Activated CD4-positive, CD25-positive, alpha-beta regulatory T cell treated with anti-CD3 and anti-CD28 coated beads, Interleukin-2, amount 50 U/mL, for 16 hours (primary cell): Measurements from ENCODE around the gene STOML2.
"Not testable (repeated sequence)": the region's sequence is repeated elsewhere in the genome, so short reads cannot be mapped to it uniquely, and the experiment has no call there.

Experiments
- DNase-seq: peaks from one replicate; pipeline ENCODE4 v3.0.0-alpha.2; 2020; ENCODE audit warnings: low read depth, low spot score

STOML2 gene

GRCh38 chr9:35102769-35103659 is at the start of gene STOML2:
STOML2 (minus strand) TSS chr9:35103131; CDS start chr9:35103094, 37 bp downstream.
- DNase-seq = peak; percentile 88

GRCh38 chr9:35147941-35148563 is 45.1 kb upstream of the STOML2 start:
- DNase-seq = not testable (repeated sequence)

- DNase-seq = no peak
Observed at GRCh38 chr9:35142037-35142436, 39.1 kb upstream of the STOML2 start.

- DNase-seq = no peak
Observed at GRCh38 chr9:35140093-35140492, 37.2 kb upstream of the STOML2 start.

GRCh38 chr9:35136866-35137265 is 33.9 kb upstream of the STOML2 start:
- no peak for DNase-seq

GRCh38 chr9:35135988-35136387 is 33.1 kb upstream of the STOML2 start:
- no peak for DNase-seq

- no peak for DNase-seq
Observed at GRCh38 chr9:35134920-35135319, 32.0 kb upstream of the STOML2 start.

GRCh38 chr9:35116898-35117551 is 14.1 kb upstream of the STOML2 start:
- peak; percentile 81 for DNase-seq

GRCh38 chr9:35116539-35116897 is 13.6 kb upstream of the STOML2 start:
- no peak for DNase-seq

- peak; percentile 86 for DNase-seq
Observed at GRCh38 chr9:35115680-35116538, 13.0 kb upstream of the STOML2 start, which contains the start of gene ATOSB. ATOSB (minus strand) TSS chr9:35115862; CDS start chr9:35108274, 7,588 bp downstream.

- DNase-seq = no peak
Observed at GRCh38 chr9:35114840-35115628, 12.1 kb upstream of the STOML2 start.

GRCh38 chr9:35114113-35114839 is 11.3 kb upstream of the STOML2 start:
- peak; percentile 34 for DNase-seq

GRCh38 chr9:35112257-35113020 is 9.5 kb upstream of the STOML2 start:
- no peak for DNase-seq

- peak; percentile 92 for DNase-seq
Observed at GRCh38 chr9:35111001-35111933, 8.3 kb upstream of the STOML2 start.

- DNase-seq = no peak
Observed at GRCh38 chr9:35110327-35110761, 7.4 kb upstream of the STOML2 start.

GRCh38 chr9:35108946-35109575 is 6.1 kb upstream of the STOML2 start:
- DNase-seq = no peak

GRCh38 chr9:35108461-35108860 is 5.5 kb upstream of the STOML2 start:
- DNase-seq = no peak
